Nephron (organoid): ENCODE results near the gene LRRC28.

ENCODE experiments used
- H3K27ac Mint-ChIP-seq, 3 experiments: 2 replicates each; pipeline ENCODE4 v1.8.0; 2020; ENCODE audit warnings: mixed read lengths in 3 of 3, mild to moderate bottlenecking in 2 of 3, moderate library complexity in 1 of 3
- H3K27me3 Mint-ChIP-seq: 2 replicates; pipeline ENCODE4 v1.8.0; 2021; ENCODE audit warnings: low read depth, mild to moderate bottlenecking, moderate library complexity, mixed read lengths
- H3K36me3 Mint-ChIP-seq: 2 replicates; pipeline ENCODE4 v1.8.0; 2020; ENCODE audit warnings: low read depth, mixed read lengths
- H3K4me1 Mint-ChIP-seq: 2 replicates; pipeline ENCODE4 v1.8.0; 2020; ENCODE audit warnings: mixed read lengths
- H3K4me3 Mint-ChIP-seq, 3 experiments: 2 replicates each; pipeline ENCODE4 v1.8.0; 2020; ENCODE audit warnings: mild to moderate bottlenecking in 3 of 3, mixed read lengths in 3 of 3, moderate library complexity in 2 of 3
- H3K9me3 Mint-ChIP-seq: 2 replicates; pipeline ENCODE4 v1.8.0; 2020; ENCODE audit warnings: mixed read lengths
- CTCF ChIP-seq, 3 experiments: fragments of 200-600 bp; sonication (generic); IDR thresholded peaks; one replicate each; pipeline ENCODE4 v1.5.0; 2021; ENCODE audit warnings: antibody characterized with exemption in 3 of 3; ENCODE audit not compliant: unreplicated experiment in 3 of 3

LRRC28 gene

GRCh38 chr15:99435113-99435695 is 183.9 kb downstream of the LRRC28 start:
- no peak overlapping the region for H3K4me3 Mint-ChIP-seq
- peaks cover 13% of the 10 kb centered on the region for H3K27me3 Mint-ChIP-seq
- H3K9me3 Mint-ChIP-seq, result no peaks in the 10 kb centered on the region
- H3K36me3 Mint-ChIP-seq, result no peaks in the 10 kb centered on the region
- H3K4me1 Mint-ChIP-seq, result peaks cover 37% of the 10 kb centered on the region
- peak overlapping the region in 2 of 3 experiments; percentile 58 to 86 for H3K27ac Mint-ChIP-seq
- TF ChIP-seq CTCF (IDR thresholded peaks at IDR 0.05; ENCODE audit: unreplicated experiment in 3 of 3), result no peak

DNA sequence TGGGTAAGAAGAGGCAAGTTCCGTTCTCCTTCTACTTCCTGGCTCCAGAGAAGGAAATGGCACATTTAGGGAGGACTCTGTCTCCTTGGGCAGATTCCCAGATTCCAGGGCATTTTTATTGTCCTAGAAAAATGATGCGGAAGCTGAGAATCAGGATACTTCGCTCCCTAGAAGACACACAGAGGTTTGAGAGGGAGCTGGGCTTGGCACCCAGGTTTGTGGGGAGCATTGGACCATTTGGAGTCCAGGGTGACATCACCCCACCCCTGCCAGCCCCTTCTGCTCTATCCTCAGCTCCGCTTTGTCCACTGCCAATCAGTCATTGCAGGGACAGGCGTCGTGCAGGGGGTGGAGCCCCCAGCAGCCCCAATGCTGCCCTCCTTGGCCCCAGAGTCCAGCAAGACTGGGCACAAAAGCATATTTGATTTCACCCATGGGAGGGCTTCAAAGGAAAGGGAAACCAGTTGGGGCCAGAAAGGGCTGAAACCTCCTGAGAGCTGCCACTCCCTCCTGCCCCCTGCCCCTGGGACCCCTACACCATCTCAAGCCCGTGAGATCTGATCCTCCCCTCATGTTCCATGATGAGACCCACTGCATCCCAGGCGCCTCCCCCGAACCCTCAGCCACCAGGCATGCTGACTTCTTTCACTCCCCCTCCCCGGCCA is 184.7 kb downstream of the LRRC28 start:
- Mint-ChIP-seq H3K36me3 (no peaks in the 10 kb centered on the region), H3K27ac (peak overlapping the region in 2 of 3 experiments; percentile 58 to 86), H3K27me3 (peaks cover 11% of the 10 kb centered on the region), H3K9me3 (no peaks in the 10 kb centered on the region), H3K4me1 (peaks cover 38% of the 10 kb centered on the region), H3K4me3 (peak overlapping the region in 1 of 3 experiments; percentile 23)
- no peak for TF ChIP-seq CTCF (IDR thresholded peaks at IDR 0.05; ENCODE audit: unreplicated experiment in 3 of 3)

GRCh38 chr15:99436542-99437314 is 185.4 kb downstream of the LRRC28 start:
- peaks cover 45% of the 10 kb centered on the region for H3K4me1 Mint-ChIP-seq
- no peaks in the 10 kb centered on the region for H3K9me3 Mint-ChIP-seq
- TF ChIP-seq CTCF (IDR thresholded peaks at IDR 0.05; ENCODE audit: unreplicated experiment in 3 of 3), result no peak
- H3K36me3 Mint-ChIP-seq, result no peaks in the 10 kb centered on the region
- H3K27ac Mint-ChIP-seq, result peak overlapping the region in 2 of 3 experiments; percentile 29 to 71
- peaks cover 11% of the 10 kb centered on the region for H3K27me3 Mint-ChIP-seq
- no peak overlapping the region for H3K4me3 Mint-ChIP-seq

- TF ChIP-seq CTCF (IDR thresholded peaks at IDR 0.05; ENCODE audit: unreplicated experiment in 3 of 3), result no peak
- Mint-ChIP-seq H3K4me1 (peaks cover 53% of the 10 kb centered on the region), H3K27ac (peak overlapping the region in 2 of 3 experiments; percentile 79 to 93), H3K36me3 (no peaks in the 10 kb centered on the region), H3K4me3 (no peak overlapping the region), H3K9me3 (no peaks in the 10 kb centered on the region), H3K27me3 (peaks cover 11% of the 10 kb centered on the region)
Measured at GRCh38 chr15:99437315-99438223, 186.3 kb downstream of the LRRC28 start.

- H3K36me3 Mint-ChIP-seq, result no peaks in the 10 kb centered on the region
- TF ChIP-seq CTCF (IDR thresholded peaks at IDR 0.05; ENCODE audit: unreplicated experiment in 3 of 3), result no peak
- H3K4me1 Mint-ChIP-seq, result peaks cover 58% of the 10 kb centered on the region
- peak overlapping the region in 1 of 3 experiments; percentile 49 for H3K4me3 Mint-ChIP-seq
- no peaks in the 10 kb centered on the region for H3K9me3 Mint-ChIP-seq
- H3K27ac Mint-ChIP-seq, result peak overlapping the region; percentile 79 to 93 (median 80)
- peaks cover 11% of the 10 kb centered on the region for H3K27me3 Mint-ChIP-seq
Measured at GRCh38 chr15:99438224-99438585, 186.9 kb downstream of the LRRC28 start.
